Lung (tissue), 12 donors: ENCODE measurements around the gene CENPX. TPM values are rescaled to one million over a fixed set of nuclear protein-coding genes. Genes with fewer than 3 reads are reported as not detected.
"Not testable (repeated sequence)": the region's sequence is repeated elsewhere in the genome, so short reads cannot be mapped to it uniquely, and the experiment has no call there.

Experiments used
- ATAC-seq: fragments of 200-7000 bp; cut with Tn5 transposase; one replicate; pipeline ENCODE4 v1.9.1; 2020; ENCODE audit warnings: moderate number of reproducible peaks; ENCODE audit not compliant: insufficient read depth, low FRiP score
- DNase-seq, 3 donors: peaks; one replicate each; pipeline ENCODE4 v3.0.0-alpha.2; 2013 to 2017
- H3K27ac ChIP-seq, 2 donors: one replicate each; pipeline ENCODE4 v1.5.1; 2013; ENCODE audit warnings: mild to moderate bottlenecking in 2 of 2, moderate library complexity in 2 of 2, control low read depth in 1 of 2, inconsistent platforms in 1 of 2, low read depth in 1 of 2, low read length in 1 of 2
- H3K27me3 ChIP-seq, 3 donors: one replicate each; pipeline ENCODE4 v1.5.1; 2013; ENCODE audit warnings: low read length in 2 of 3; ENCODE audit not compliant: control insufficient read depth in 3 of 3, insufficient read depth in 3 of 3
- H3K36me3 ChIP-seq, 4 donors: one replicate each; pipeline ENCODE4 v1.5.1; 2013; ENCODE audit warnings: low read length in 4 of 4, mild to moderate bottlenecking in 1 of 4, moderate library complexity in 1 of 4; ENCODE audit not compliant: control insufficient read depth in 4 of 4, insufficient read depth in 4 of 4
- H3K4me1 ChIP-seq, 5 donors: one replicate each; pipeline ENCODE4 v1.5.1; 2013; ENCODE audit warnings: low read length in 5 of 5, mild to moderate bottlenecking in 2 of 5, moderate library complexity in 1 of 5; ENCODE audit not compliant: control insufficient read depth in 5 of 5, insufficient read depth in 5 of 5
- H3K4me3 ChIP-seq: one replicate; pipeline ENCODE4 v1.5.1; 2013; ENCODE audit warnings: mild to moderate bottlenecking, control low read depth, moderate library complexity
- H3K9ac ChIP-seq, 2 donors: one replicate each; pipeline ENCODE4 v1.5.1; 2013; ENCODE audit warnings: low read length in 2 of 2, control low read depth in 1 of 2; ENCODE audit not compliant: insufficient read depth in 1 of 2
- H3K9me3 ChIP-seq, 4 donors: one replicate each; pipeline ENCODE4 v1.5.1; 2013; ENCODE audit warnings: low read length in 3 of 4, mild to moderate bottlenecking in 1 of 4, moderate library complexity in 1 of 4; ENCODE audit not compliant: control insufficient read depth in 4 of 4, insufficient read depth in 3 of 4
- CTCF ChIP-seq: IDR thresholded peaks from 2 replicates; pipeline ENCODE4 v1.5.1; 2012; ENCODE audit warnings: mild to moderate bottlenecking; ENCODE audit errors: control extremely low read depth, extremely low read depth
- whole genome bisulfite sequencing, 2 donors: extraction: QIAGEN DNeasy Blood & Tissue Kit; methylation state at CpG; one replicate each; pipeline ENCODE4 v1.1.7; 2013; 5-methylcytosine and 5-hydroxymethylcytosine counted together
- polyA plus RNA-seq, 2 donors: library from polyadenylated mRNA; stranded (reverse); fragments of 200-250 nt; gene quantifications; one replicate each; pipeline ENCODE4 v1.2.1, GENCODE V29; 2013
- total RNA-seq, 2 donors: library from RNA; depleted of rRNA in 1 of 2; stranded (reverse); fragments of >200 nt in 1 of 2; gene quantifications; one replicate each; pipeline ENCODE4 v1.2.1, GENCODE V29; 2014 to 2021
- donor health status: control.
- donor health status: control.
- donor health status: Bipolar disorder and iron deficiency.
- donor health status: healthy.
- donor health status: DM: yes; HTN: yes; CAD: no.

Gene CENPX
- total and polyA plus RNA-seq, 4 donors: 21.5 to 121 (median 101) TPM

- Histone ChIP-seq H3K9me3 (no peaks in the 10 kb centered on the region), H3K9ac (no peak overlapping the region), H3K36me3 (no peaks in the 10 kb centered on the region), H3K4me3 (no peak overlapping the region), H3K27ac (no peak overlapping the region), H3K27me3 (no peaks in the 10 kb centered on the region), H3K4me1 (peaks cover 0 to 12% (median 5%) of the 10 kb centered on the region in 5 donors)
- no peak for TF ChIP-seq CTCF
- ATAC-seq (no peak), DNase-seq (no peak)
- 80 to 85% methylated on average over 17 of the region's 17 CpGs for WGBS, 2 donors
Measured at GRCh38 chr17:82041144-82041814, 18.6 kb upstream of the CENPX start.

- no peak for ATAC-seq
- no peak for DNase-seq
- no peak for TF ChIP-seq CTCF
- WGBS, 2 donors: 96 to 98% methylated on average over 8 of the region's 8 CpGs
- Histone ChIP-seq H3K4me1 (peaks cover 0 to 13% (median 9%) of the 10 kb centered on the region in 5 donors), H3K4me3 (no peak overlapping the region), H3K9ac (no peak overlapping the region), H3K27ac (no peak overlapping the region), H3K27me3 (no peaks in the 10 kb centered on the region), H3K36me3 (peaks cover 0 to 3% (median 0%) of the 10 kb centered on the region in 4 donors), H3K9me3 (no peaks in the 10 kb centered on the region)
Measured at GRCh38 chr17:82039695-82040299, 17.1 kb upstream of the CENPX start.

GRCh38 chr17:82038796-82039409, 16.2 kb upstream of the CENPX start:
- not testable (repeated sequence) for H3K9me3 ChIP-seq, H3K36me3 ChIP-seq, ATAC-seq, DNase-seq, H3K27me3 ChIP-seq, H3K27ac ChIP-seq, H3K4me3 ChIP-seq, H3K9ac ChIP-seq
- peaks cover 0 to 13% (median 9%) of the 10 kb centered on the region in 5 donors for H3K4me1 ChIP-seq
- WGBS, 2 donors: 83 to 84% methylated on average over 16 of the region's 16 CpGs

- no peaks in the 10 kb centered on the region for H3K9me3 ChIP-seq
- no peak overlapping the region for H3K9ac ChIP-seq
- H3K27ac ChIP-seq: peak overlapping the region; percentile 72 to 97
Measured at GRCh38 chr17:82037889-82038195, 15.2 kb upstream of the CENPX start.

More at GRCh38 chr17:82037889-82038195, 15.2 kb upstream of the CENPX start:
- 4 to 6% methylated on average over 10 of the region's 10 CpGs for WGBS, 2 donors
- ATAC-seq (no peak), DNase-seq (no peak)
- Histone ChIP-seq H3K36me3 (peaks cover 0 to 4% (median 0%) of the 10 kb centered on the region in 4 donors), H3K4me3 (no peak overlapping the region), H3K27me3 (no peaks in the 10 kb centered on the region), H3K4me1 (peaks cover 0 to 13% (median 9%) of the 10 kb centered on the region in 5 donors)
- TF ChIP-seq CTCF: no peak
